HFF-Myc (cell line): ENCODE measurements around the gene PLAC9.

ENCODE experiments used
- DNase-seq: peaks from one replicate; pipeline ENCODE4 v3.0.0-alpha.2; 2011; ENCODE audit warnings: low read depth; ENCODE audit errors: extremely low read depth
- H3K4me3 ChIP-seq: replicated peaks from 2 replicates; pipeline ENCODE4 v1.5.1; 2011; ENCODE audit warnings: low read depth, mild to moderate bottlenecking, control low read depth, low read length
- CTCF ChIP-seq: IDR thresholded peaks from 2 replicates; pipeline ENCODE4 v1.5.1; 2012; ENCODE audit warnings: mild to moderate bottlenecking, low read depth, low read length, control low read depth; ENCODE audit errors: missing control alignments

The PLAC9 gene

GRCh38 chr10:80159166-80159873 lies 26.8 kb downstream of the PLAC9 start:
- no peak overlapping the region for H3K4me3 ChIP-seq
- DNase-seq = no peak
- TF ChIP-seq CTCF = no peak

- DNase-seq = no peak
- TF ChIP-seq CTCF = no peak
Observed at GRCh38 chr10:80160361-80161320, 28.1 kb downstream of the PLAC9 start.

GRCh38 chr10:80161321-80162083 lies 29.0 kb downstream of the PLAC9 start:
- peak; percentile 33 for TF ChIP-seq CTCF
- H3K4me3 ChIP-seq = no peak overlapping the region
- no peak for DNase-seq

More at GRCh38 chr10:80160361-80161320, 28.1 kb downstream of the PLAC9 start:
- no peak overlapping the region for H3K4me3 ChIP-seq

- no peak overlapping the region for H3K4me3 ChIP-seq
- no peak for TF ChIP-seq CTCF
- DNase-seq = peak; percentile 72
Observed at GRCh38 chr10:80163741-80164341, 31.3 kb downstream of the PLAC9 start.

- no peak overlapping the region for H3K4me3 ChIP-seq
- no peak for TF ChIP-seq CTCF
Observed at GRCh38 chr10:80164596-80164995, 32.1 kb downstream of the PLAC9 start.

GRCh38 chr10:80165173-80165572 lies 32.6 kb downstream of the PLAC9 start:
- H3K4me3 ChIP-seq = no peak overlapping the region
- DNase-seq = no peak
- no peak for TF ChIP-seq CTCF

More at GRCh38 chr10:80164596-80164995, 32.1 kb downstream of the PLAC9 start:
- no peak for DNase-seq
